Superior temporal gyrus (tissue), 1 donor: ENCODE measurements around the gene CHN2.
A peak's percentile ranks its signal among the peaks of the same experiment; 100 is the strongest.

Experiments used
- DNase-seq: peaks from one replicate; pipeline ENCODE4 v3.0.0-alpha.2; 2016; ENCODE audit errors: extremely low spot score

Gene CHN2

GRCh38 chr7:29332875-29333855 lies 138.6 kb downstream of the CHN2 start:
- DNase-seq = peak; percentile 74

- DNase-seq = no peak
Measured at GRCh38 chr7:29335188-29336083, 140.9 kb downstream of the CHN2 start.

- DNase-seq = no peak
Measured at GRCh38 chr7:29337546-29338116, 143.1 kb downstream of the CHN2 start.

GRCh38 chr7:29340696-29341095 lies 146.1 kb downstream of the CHN2 start:
- no peak for DNase-seq

GRCh38 chr7:29341156-29341555 lies 146.6 kb downstream of the CHN2 start:
- DNase-seq = no peak

- no peak for DNase-seq
Measured at GRCh38 chr7:29342761-29343160, 148.2 kb downstream of the CHN2 start.

- no peak for DNase-seq
Measured at GRCh38 chr7:29343399-29343798, 148.8 kb downstream of the CHN2 start.

- DNase-seq = no peak
Measured at GRCh38 chr7:29344334-29344978, 149.9 kb downstream of the CHN2 start.

- peak; percentile 84 for DNase-seq
Measured at GRCh38 chr7:29345590-29345989, 151.0 kb downstream of the CHN2 start.

- no peak for DNase-seq
Measured at GRCh38 chr7:29346231-29346978, 151.8 kb downstream of the CHN2 start.

GRCh38 chr7:29349362-29349761 lies 154.8 kb downstream of the CHN2 start:
- no peak for DNase-seq

GRCh38 chr7:29350351-29350750 lies 155.8 kb downstream of the CHN2 start:
- no peak for DNase-seq

GRCh38 chr7:29352041-29352440 lies 157.5 kb downstream of the CHN2 start:
- DNase-seq = no peak

GRCh38 chr7:29353810-29354209 lies 159.2 kb downstream of the CHN2 start:
- DNase-seq = no peak

- no peak for DNase-seq
Measured at GRCh38 chr7:29354340-29354739, 159.8 kb downstream of the CHN2 start.

GRCh38 chr7:29355388-29355787 lies 160.8 kb downstream of the CHN2 start:
- DNase-seq = no peak

GRCh38 chr7:29356631-29357030 lies 162.1 kb downstream of the CHN2 start:
- DNase-seq = no peak

GRCh38 chr7:29359482-29360093 lies 165.0 kb downstream of the CHN2 start:
- no peak for DNase-seq

GRCh38 chr7:29360633-29361625 lies 166.4 kb downstream of the CHN2 start:
- DNase-seq = no peak
